HG02970 (cell line): ENCODE measurements around the gene COG1.

Source experiments
- ATAC-seq: cut with Tn5 transposase; IDR thresholded peaks from one replicate; pipeline ENCODE4 v1.9.1; 2021; ENCODE audit warnings: mild to moderate bottlenecking, moderate library complexity, moderate number of reproducible peaks; ENCODE audit not compliant: unreplicated experiment, low FRiP score

The COG1 gene

GRCh38 chr17:73170324-73170723 lies 22.5 kb upstream of the COG1 start:
- ATAC-seq = no peak

GRCh38 chr17:73172252-73172651 lies 20.6 kb upstream of the COG1 start:
- ATAC-seq = no peak

- ATAC-seq = no peak
Measured at GRCh38 chr17:73174126-73174525, 18.7 kb upstream of the COG1 start.

- ATAC-seq = no peak
Measured at GRCh38 chr17:73175962-73176565, 16.8 kb upstream of the COG1 start.

- no peak for ATAC-seq
Measured at GRCh38 chr17:73179387-73179786, 13.5 kb upstream of the COG1 start.

- no peak for ATAC-seq
Measured at GRCh38 chr17:73179878-73180277, 13.0 kb upstream of the COG1 start.

GRCh38 chr17:73182616-73183310 lies 10.1 kb upstream of the COG1 start:
- ATAC-seq = no peak

- ATAC-seq = no peak
Measured at GRCh38 chr17:73184136-73184993, 8.5 kb upstream of the COG1 start.

GRCh38 chr17:73186283-73187050 lies 6.4 kb upstream of the COG1 start:
- no peak for ATAC-seq

- ATAC-seq = no peak
Measured at GRCh38 chr17:73187203-73187769, 5.6 kb upstream of the COG1 start.

GRCh38 chr17:73188011-73188410 lies 4.8 kb upstream of the COG1 start:
- ATAC-seq = no peak

GRCh38 chr17:73189417-73190099 lies 3.3 kb upstream of the COG1 start:
- ATAC-seq = no peak

GRCh38 chr17:73191443-73192205 lies 1.2 kb upstream of the COG1 start:
- ATAC-seq = no peak

- ATAC-seq = peak; percentile 60
Measured at GRCh38 chr17:73192206-73192893, 505 bp upstream of the COG1 start.

- ATAC-seq = no peak
Measured at GRCh38 chr17:73194514-73195222, 1.8 kb downstream of the COG1 start.

GRCh38 chr17:73196500-73196899 lies 3.6 kb downstream of the COG1 start:
- ATAC-seq = no peak

GRCh38 chr17:73197161-73197560 lies 4.3 kb downstream of the COG1 start:
- no peak for ATAC-seq
